Stimulated activated CD8-positive, alpha-beta memory T cell treated with anti-CD3 and anti-CD28 coated beads, Interleukin-7, amount 100 ng/mL, for 1 hour (primary cell): Measurements from ENCODE around the gene SOX18.
"Not testable (repeated sequence)": the region's sequence is repeated elsewhere in the genome, so short reads cannot be mapped to it uniquely, and the experiment has no call there.

ENCODE experiments used
- DNase-seq, 2 donors: peaks; one replicate each; pipeline ENCODE4 v3.0.0-alpha.2; 2020; ENCODE audit warnings: low read depth in 2 of 2

The SOX18 gene

GRCh38 chr20:64023361-64024140 is 25.9 kb downstream of the SOX18 start:
- no peak for DNase-seq

GRCh38 chr20:64022671-64023360 is 26.6 kb downstream of the SOX18 start:
- DNase-seq: no peak

- DNase-seq: no peak
These were observed 28.1 kb downstream of the SOX18 start for GRCh38 chr20:64021124-64021975.

- DNase-seq: no peak
These were observed 33.8 kb downstream of the SOX18 start for GRCh38 chr20:64015635-64016034.

DNA sequence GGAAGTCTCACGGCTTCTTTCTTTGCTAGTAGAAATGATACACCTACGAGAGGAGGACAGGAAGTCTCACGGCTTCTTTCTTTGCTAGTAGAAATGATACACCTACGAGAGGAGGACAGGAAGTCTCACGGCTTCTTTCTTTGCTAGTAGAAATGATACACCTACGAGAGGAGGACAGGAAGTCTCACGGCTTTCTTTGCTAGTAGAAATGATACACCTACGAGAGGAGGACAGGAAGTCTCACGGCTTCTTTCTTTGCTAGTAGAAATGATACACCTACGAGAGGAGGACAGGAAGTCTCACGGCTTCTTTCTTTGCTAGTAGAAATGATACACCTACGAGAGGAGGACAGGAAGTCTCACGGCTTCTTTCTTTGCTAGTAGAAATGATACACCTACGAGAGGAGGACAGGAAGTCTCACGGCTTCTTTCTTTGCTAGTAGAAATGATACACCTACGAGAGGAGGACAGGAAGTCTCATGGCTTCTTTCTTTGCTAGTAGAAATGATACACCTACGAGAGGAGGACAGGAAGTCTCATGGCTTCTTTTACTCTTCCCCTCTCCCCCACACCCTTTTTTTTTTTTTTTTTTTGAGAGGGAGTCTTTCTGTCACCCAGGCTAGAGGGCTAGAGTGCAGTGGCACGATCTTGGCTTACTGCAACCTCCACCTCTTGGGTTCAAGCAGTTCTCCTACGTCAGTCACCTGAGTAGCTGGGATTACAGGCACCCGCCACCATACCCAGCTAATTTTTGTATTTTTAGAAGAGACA is 36.9 kb downstream of the SOX18 start:
- not testable (repeated sequence) for DNase-seq

- no peak for DNase-seq
These were observed 38.1 kb downstream of the SOX18 start for GRCh38 chr20:64011366-64011779.

GRCh38 chr20:64010711-64011237 is 38.7 kb downstream of the SOX18 start:
- DNase-seq: no peak

- DNase-seq: no peak
These were observed 39.5 kb downstream of the SOX18 start for GRCh38 chr20:64009811-64010387.

DNA sequence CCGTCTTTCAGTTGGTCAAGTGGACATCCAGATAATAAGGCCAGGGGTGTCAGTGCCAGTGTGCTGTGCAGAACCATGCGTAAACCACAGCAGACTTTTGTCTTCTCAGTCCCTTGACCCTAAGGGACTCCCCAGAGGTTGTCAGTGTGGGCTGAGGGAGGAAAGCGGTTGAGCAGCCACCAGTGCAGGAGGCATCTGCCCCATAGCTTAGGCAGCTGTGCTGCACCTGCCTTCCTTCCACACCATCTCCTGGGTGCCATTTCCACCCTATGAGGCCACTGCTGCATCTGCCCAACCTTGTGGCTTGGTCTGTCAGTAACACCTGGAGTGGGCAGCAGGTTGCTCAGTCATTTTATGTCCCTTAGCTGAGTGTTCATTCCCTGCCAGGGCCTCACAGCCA is 42.5 kb downstream of the SOX18 start:
- DNase-seq: no peak

DNA sequence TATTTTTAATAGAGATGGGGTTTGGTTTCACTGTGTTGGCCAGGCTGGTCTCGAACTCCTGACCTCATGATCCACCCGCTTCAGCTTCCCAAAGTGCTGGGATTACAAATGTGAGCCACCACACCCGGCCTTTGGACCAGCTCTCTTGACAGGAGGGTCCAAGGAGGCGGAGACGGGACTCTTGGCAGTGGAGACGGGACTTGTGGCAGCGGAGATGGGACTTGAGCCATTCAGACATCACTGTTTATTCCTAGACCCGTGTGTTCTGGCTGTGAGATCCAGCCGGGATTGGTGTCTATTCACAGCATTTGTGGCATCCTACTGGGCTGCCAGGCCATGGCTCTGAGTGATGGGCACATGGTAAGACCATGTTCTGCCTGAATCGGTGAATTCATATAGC is 42.9 kb downstream of the SOX18 start:
- no peak for DNase-seq

- no peak for DNase-seq
These were observed 44.0 kb downstream of the SOX18 start for GRCh38 chr20:64005394-64005793.

DNA sequence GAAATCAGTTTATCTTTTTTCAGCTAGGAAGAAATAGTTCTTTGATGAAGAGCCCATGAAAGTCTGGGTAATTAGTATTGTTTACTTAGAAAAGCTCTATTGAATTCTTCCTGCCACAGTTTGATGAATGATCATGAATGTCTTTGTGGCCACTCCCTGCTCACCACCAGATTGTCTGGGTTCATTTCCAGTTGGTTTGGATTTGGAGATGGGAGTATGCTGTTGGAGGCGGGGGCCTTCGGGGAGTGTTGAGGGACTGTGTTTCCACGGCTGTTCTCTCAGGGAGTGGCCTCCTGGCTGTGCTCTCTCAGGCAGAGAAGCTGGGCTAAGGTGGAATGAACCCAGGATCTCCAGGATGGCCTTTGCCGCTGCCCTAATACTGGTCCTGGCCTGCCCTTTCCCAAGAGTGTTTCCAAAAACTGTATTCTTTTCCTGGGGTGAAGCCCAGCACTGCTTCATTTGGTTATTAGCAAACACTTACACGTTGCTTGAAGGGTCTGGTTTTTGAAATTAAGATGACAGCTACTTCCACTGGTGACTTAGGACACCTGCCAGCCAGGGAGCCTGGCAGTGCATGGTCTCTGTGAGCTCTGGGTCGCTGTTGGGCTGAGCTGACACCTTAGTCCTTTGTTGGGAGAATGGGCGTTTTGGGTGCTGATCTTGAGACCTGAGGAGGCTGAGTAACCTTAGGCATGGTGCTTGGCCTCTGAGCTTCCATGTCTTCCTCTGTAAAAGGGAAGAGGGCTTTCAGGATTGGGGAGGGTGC is 45.3 kb downstream of the SOX18 start:
- no peak for DNase-seq

DNA sequence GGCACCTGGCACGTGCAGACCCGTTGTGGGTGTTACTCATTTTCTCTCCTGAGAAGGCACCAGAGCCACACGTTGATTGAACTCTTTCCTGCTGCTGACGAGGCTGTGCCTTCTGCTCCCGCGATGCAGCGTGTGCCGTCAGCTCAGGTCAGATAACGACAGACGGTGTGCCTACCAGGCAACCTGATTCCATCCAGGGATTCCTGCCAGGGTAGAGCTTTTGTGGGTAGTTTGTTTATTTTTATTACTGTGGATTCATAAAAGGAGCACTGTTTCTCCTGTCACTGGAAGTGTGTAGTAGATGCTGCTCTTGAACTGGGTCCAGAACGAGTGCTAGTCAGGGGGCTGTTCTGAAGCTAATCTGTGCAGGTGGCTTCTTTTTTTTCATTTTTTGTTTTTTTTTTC is 47.8 kb downstream of the SOX18 start:
- no peak for DNase-seq

GRCh38 chr20:64000906-64001305 is 48.5 kb downstream of the SOX18 start:
- no peak for DNase-seq
